T-helper 17 cell (primary cell): ENCODE measurements around the gene SLIT3. TPM values are rescaled to one million over a fixed set of nuclear protein-coding genes. Genes with fewer than 3 reads are reported as not detected.
"Not testable (repeated sequence)": the region's sequence is repeated elsewhere in the genome, so short reads cannot be mapped to it uniquely, and the experiment has no call there.

Experiments
- ATAC-seq: fragments of 150-1000 bp; cut with Tn5 transposase; 2 replicates; pipeline ENCODE4 v1.10.0; 2021; ENCODE audit warnings: mild to moderate bottlenecking, moderate library complexity
- DNase-seq, 3 donors: peaks; one replicate each; pipeline versions ENCODE4 v3.0.0 to v3.0.0-alpha.2; 2020 to 2021
- H3K9me3 ChIP-seq: one replicate; pipeline ENCODE4 v1.7.0; 2013; ENCODE audit warnings: low read length, mild to moderate bottlenecking; ENCODE audit not compliant: control insufficient read depth, poor library complexity, severe bottlenecking
- H3K27ac Mint-ChIP-seq: one replicate; pipeline ENCODE4 v1.8.0; 2022; ENCODE audit warnings: mild to moderate bottlenecking, moderate library complexity, mixed read lengths
- H3K27me3 Mint-ChIP-seq: one replicate; pipeline ENCODE4 v1.8.0; 2022; ENCODE audit warnings: mixed read lengths
- H3K36me3 Mint-ChIP-seq: one replicate; pipeline ENCODE4 v1.8.0; 2022; ENCODE audit warnings: low read depth, mixed read lengths
- H3K4me1 Mint-ChIP-seq: one replicate; pipeline ENCODE4 v1.8.0; 2022; ENCODE audit warnings: mild to moderate bottlenecking, mixed read lengths
- H3K4me3 Mint-ChIP-seq: one replicate; pipeline ENCODE4 v1.8.0; 2022; ENCODE audit warnings: mild to moderate bottlenecking, moderate library complexity, mixed read lengths
- total RNA-seq, 4 donors: library from RNA in 2 of 4; stranded (reverse) in 2 of 4; gene quantifications; one replicate each; pipeline ENCODE4 v1.2.3 and lab custom pipeline; 2022 to 2026

Gene SLIT3
- total RNA-seq, 2 donors from 2014 or later: not detected

DNA sequence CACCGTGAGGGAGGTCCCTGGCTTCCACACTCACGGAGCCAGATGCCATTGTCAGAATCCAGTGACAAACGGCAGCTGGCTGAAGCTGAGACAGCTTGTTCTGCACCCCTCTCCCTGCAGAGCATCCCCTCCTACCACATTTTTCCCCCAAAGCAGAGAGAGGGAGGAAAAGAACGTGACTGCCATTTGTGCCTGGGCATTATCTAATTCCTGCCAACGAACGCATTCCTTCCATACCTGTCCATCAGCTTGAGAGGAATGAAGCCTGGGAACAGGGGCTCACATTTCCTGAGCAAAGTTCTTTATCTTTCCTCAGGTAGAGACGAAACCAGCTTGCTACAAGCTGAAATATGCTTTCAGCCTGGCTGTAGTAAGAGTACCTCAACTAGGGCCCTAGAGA is 175.4 kb downstream of the SLIT3 start:
- Mint-ChIP-seq H3K36me3 (no peaks in the 10 kb centered on the region), H3K4me1 (no peaks in the 10 kb centered on the region), H3K27me3 (peaks cover 19% of the 10 kb centered on the region), H3K4me3 (no peak overlapping the region), H3K27ac (no peak overlapping the region)
- no peaks in the 10 kb centered on the region for H3K9me3 ChIP-seq
- DNase-seq: no peak
- no peak for ATAC-seq

DNA sequence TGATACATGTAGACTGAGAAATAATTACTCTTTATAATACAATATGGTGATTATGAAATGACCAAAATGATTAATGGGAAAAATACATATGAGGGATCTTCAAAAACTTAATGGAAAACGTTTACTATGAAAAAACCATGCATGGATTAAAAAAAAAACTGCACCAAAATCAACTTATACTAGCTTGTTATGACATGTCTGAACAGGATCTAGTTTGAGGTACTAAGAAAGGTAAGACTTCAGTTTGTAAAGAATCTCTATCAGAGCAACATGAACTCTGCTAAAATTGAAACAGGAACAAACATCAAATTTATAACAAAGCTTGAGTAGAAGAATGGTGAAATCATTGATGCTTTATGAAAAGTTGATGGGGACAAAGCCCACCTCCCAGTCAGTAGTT is 178.0 kb downstream of the SLIT3 start:
- H3K27me3 Mint-ChIP-seq: peaks cover 19% of the 10 kb centered on the region
- no peak overlapping the region for H3K4me3 Mint-ChIP-seq
- DNase-seq (no peak), ATAC-seq (no peak)
- no peaks in the 10 kb centered on the region for H3K36me3 Mint-ChIP-seq
- H3K4me1 Mint-ChIP-seq: no peaks in the 10 kb centered on the region
- H3K27ac Mint-ChIP-seq: no peak overlapping the region
- no peaks in the 10 kb centered on the region for H3K9me3 ChIP-seq

DNA sequence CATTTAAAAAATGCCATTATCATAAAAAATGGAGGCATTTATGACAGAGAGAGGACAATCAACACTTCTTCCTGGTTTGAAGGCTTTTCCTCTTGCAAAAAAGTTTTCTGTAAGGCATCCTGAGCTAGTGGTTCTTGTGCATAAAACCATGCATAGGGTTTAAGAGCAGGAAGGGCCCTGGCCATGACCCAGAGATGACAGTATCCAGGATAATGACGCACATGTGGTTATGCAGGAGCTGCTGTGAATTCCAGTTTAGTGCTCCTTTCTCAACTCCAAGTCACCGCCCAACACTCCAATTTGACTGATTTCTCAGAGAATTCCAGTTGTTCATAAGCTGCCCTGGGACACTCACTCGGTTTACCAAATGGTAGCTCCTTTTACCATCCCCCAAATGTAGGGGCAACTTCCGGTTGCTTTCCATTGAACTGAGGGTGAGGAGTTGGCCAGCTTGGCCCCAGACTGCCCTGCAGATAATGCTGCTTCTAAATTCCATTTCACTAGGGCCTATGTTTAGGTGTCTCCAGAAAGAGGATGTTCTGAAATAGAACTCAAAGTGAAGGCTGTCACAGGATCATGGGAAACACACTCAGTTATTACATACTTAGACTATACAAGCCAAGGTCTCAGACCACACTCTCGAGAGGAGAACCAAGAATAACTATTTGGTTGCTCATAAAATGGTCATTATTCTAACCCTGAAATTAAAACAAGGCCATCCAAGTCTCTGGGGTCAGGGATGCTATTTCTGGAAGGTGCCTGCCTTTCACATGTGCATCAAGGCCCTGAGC is 179.1 kb downstream of the SLIT3 start:
- H3K36me3 Mint-ChIP-seq: no peaks in the 10 kb centered on the region

DNA sequence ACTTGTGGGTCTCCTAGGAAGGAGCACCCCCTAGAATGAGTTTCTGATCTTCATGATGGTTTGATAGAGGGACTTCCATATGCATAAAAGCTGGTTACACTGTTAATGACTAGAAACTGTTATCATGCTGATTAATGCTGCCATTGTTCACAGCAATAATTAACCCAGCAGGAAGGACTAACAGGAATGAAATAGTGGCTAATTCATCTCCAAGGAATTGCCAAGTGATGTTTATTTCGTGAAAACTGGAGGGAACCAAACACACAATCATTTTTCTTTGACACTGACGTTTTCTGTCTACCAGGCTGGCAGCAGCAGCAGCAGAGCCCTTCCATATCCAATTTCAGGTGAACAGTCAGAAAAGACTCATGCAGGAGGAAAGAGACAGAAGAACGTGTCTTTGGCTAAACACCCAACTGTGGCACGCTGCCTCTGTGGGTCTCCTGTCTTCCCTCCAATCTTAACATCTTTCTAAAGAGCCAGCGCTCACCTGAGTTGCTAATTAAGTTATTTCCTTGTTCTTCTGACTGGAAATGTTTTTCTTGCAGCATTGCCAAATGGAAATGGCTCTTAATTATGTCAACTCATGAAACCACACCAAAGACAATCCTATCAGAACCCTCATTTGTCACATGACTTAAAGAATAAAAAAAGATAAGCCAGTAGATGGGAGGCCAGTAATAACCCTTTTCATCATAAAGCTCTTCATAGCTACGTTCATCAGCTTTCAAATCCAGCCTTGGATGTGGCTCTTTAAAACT is 181.5 kb downstream of the SLIT3 start:
- no peak overlapping the region for H3K27ac Mint-ChIP-seq
- H3K27me3 Mint-ChIP-seq: peaks cover 6% of the 10 kb centered on the region
- DNase-seq (no peak), ATAC-seq (no peak)
- no peaks in the 10 kb centered on the region for H3K36me3 Mint-ChIP-seq
- no peaks in the 10 kb centered on the region for H3K4me1 Mint-ChIP-seq
- H3K4me3 Mint-ChIP-seq: no peak overlapping the region
- H3K9me3 ChIP-seq: no peaks in the 10 kb centered on the region

More for the DNA sequence above, 179.1 kb downstream of the SLIT3 start:
- no peak overlapping the region for H3K27ac Mint-ChIP-seq
- H3K9me3 ChIP-seq: no peaks in the 10 kb centered on the region
- H3K4me1 Mint-ChIP-seq: no peaks in the 10 kb centered on the region
- DNase-seq (no peak), ATAC-seq (no peak)
- no peak overlapping the region for H3K4me3 Mint-ChIP-seq
- H3K27me3 Mint-ChIP-seq: peaks cover 19% of the 10 kb centered on the region

DNA sequence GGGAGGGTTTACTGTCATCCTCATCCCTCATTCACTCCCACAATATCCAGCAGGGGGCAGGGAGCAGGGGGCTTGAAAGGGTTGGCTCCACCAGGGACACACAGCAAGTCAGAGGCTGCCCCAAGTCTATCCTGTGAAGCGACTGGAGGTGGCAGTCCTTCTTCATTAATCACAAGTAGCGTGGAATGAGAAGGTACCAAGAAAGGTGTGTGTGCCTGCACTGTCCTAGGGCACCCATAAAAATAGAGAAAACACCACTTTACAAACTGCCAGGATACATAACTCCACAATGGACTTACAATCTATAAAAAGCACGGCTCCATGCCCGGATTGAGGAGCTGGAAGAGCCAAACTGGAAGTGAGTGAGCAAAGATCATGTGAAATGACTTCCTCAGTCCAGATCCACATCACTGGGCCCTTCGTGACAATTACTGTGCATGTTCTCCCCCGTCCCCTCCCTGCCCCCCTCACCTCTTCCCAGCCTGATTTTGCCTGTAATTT is 183.9 kb downstream of the SLIT3 start:
- no peak overlapping the region for H3K27ac Mint-ChIP-seq
- no peak overlapping the region for H3K4me3 Mint-ChIP-seq
- no peaks in the 10 kb centered on the region for H3K9me3 ChIP-seq
- no peaks in the 10 kb centered on the region for H3K27me3 Mint-ChIP-seq
- H3K36me3 Mint-ChIP-seq: no peaks in the 10 kb centered on the region
- no peaks in the 10 kb centered on the region for H3K4me1 Mint-ChIP-seq
- ATAC-seq (no peak), DNase-seq (no peak)

DNA sequence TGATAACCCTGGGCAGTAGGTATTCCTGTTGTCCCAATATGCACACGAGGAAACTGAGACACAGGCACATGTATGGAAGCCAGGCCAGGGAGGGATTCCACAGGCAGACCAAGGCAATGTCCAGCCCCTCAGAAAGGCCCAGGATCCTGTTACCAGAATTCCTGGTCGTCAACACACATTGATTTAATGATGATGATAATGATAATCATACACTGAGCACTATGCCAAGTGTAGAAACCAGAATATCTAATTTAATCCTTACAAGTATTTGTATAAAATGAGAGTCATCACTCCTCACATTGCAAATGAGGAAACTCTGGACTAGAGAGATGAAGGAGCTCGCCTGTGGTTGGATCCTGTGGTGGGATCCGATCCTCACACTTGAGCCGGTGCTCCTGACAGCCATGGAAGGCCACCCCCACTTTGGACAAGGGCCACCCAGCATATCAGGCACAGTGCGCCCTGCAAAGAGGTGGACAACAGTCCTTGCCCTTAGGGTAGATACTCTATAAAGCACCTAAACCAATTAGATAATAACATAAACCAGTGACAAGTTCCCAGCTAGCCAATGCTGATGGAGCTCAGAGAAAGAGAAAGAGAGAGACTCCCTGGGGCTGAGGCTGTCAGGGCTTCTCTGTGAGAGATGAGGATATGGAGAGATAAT is 185.3 kb downstream of the SLIT3 start:
- Mint-ChIP-seq H3K27me3 (no peaks in the 10 kb centered on the region), H3K36me3 (no peaks in the 10 kb centered on the region), H3K4me1 (no peaks in the 10 kb centered on the region), H3K4me3 (no peak overlapping the region), H3K27ac (no peak overlapping the region)
- ATAC-seq: no peak
- no peaks in the 10 kb centered on the region for H3K9me3 ChIP-seq
- DNase-seq: no peak

DNA sequence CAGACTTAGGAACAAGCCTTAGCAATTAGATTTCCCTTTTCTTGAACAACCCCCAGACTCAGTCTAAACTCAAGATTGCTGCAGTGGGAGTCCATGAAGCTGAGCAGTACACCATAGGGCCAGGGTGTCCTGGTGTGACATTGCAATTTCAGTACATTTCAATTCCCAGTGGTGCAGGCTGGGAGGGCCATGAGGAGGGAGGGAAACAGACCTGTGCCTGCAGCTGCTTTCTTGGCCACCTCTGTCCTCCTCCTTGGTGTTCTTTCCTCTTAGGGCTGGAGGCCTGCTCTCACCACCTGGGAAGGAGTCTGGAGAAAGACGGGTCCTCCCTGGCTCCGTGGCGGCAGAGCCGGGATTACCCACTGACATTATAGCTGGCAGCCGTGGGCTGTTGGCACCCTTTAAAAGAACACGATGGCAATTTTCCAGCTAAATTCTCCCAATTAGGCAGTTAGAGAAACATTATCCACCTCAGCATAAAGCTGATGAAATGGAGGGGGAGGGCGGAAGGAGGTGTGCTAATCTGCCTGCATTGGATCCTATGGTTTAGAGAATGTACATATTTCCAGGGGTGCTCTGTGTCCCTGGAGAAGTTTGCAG is 186.4 kb downstream of the SLIT3 start:
- Mint-ChIP-seq H3K36me3 (no peaks in the 10 kb centered on the region), H3K27ac (no peak overlapping the region), H3K27me3 (no peaks in the 10 kb centered on the region), H3K4me1 (no peaks in the 10 kb centered on the region), H3K4me3 (no peak overlapping the region)
- H3K9me3 ChIP-seq: no peaks in the 10 kb centered on the region
- no peak for DNase-seq
- no peak for ATAC-seq

DNA sequence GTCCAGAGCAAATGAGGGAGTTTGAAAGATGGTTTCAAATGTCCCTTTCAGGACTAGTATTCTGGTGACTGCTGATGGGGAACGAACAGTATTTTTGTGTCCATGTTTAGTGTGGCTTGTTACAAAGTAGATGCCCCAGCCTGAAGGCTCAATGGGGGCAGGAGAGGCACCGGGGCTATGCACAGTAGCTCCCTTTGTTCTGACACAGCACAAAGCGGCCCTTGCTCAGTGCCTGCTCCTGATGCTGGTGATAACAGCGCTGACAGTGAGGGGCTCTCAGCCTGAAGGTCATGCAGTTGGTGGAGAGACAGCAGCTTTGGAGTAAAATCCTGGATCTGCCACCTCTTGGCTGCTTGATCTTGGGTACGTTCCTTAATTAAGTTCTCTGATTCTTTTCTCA is 188.9 kb downstream of the SLIT3 start:
- DNase-seq (no peak), ATAC-seq (no peak)
- no peaks in the 10 kb centered on the region for H3K9me3 ChIP-seq
- Mint-ChIP-seq H3K4me1 (no peaks in the 10 kb centered on the region), H3K4me3 (no peak overlapping the region), H3K27ac (no peak overlapping the region), H3K27me3 (no peaks in the 10 kb centered on the region), H3K36me3 (no peaks in the 10 kb centered on the region)

DNA sequence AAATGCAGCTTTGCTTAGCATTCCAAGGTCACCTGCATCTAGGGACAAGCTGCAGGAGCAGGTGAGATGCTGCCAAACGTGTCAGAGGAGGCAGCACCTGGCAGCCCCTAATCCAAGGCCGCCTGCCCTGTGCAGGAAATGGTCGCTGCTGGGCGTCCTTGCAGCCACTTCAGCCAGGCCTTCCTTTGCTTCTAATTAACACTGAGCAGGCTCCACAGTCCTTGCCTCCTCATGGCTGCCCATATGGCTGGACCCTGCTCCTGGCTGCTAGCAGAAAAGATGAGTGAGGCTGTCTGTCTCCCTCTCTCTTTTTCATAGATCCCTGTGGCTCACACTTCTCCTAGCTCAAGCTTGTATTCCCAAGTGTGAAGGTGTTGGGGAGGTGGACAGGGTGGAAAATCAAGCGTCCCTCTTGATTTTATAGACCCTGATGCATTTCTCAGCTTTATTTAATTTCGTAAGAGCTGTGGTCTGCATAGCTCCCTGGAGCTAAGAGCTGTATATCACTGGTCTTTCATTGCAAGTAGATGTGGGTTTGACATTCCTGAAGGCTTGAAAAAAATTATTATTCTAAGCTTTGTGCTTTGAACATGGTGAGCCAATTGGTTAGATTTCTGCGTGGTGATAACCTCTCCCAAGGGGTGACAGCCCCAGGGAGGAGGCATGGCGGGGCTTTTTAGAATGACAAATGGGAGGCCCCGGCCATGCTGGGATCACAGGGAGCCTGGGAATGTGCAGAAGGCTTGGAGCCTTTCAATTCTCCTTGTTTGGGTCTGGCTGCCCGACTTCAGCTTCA is 193.8 kb downstream of the SLIT3 start:
- ATAC-seq (no peak), DNase-seq (no peak)
- Mint-ChIP-seq H3K27me3 (peaks cover 6% of the 10 kb centered on the region), H3K27ac (no peak overlapping the region), H3K36me3 (no peaks in the 10 kb centered on the region), H3K4me3 (no peak overlapping the region), H3K4me1 (no peaks in the 10 kb centered on the region)
- no peaks in the 10 kb centered on the region for H3K9me3 ChIP-seq

DNA sequence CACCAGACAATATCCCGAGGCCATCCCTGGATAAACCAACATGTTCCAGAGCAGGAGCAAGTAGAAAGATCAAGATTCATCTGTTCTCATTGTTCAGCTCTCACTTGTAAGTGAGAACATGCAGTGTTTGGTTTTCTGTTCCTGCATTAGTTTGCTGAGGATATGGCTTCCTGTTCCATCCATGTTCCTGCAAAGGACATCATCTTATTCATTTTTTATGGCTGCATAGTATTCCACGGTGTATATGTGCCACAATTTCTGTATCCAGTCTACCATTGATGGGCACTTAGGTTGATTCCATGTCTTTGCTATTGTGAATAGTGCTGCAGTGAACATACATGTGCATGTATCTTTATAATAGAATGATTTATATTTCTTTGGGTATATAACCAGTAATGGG is 195.4 kb downstream of the SLIT3 start:
- H3K27me3 Mint-ChIP-seq, ATAC-seq, DNase-seq, H3K4me1 Mint-ChIP-seq, H3K4me3 Mint-ChIP-seq, H3K9me3 ChIP-seq, H3K27ac Mint-ChIP-seq, H3K36me3 Mint-ChIP-seq: not testable (repeated sequence)

DNA sequence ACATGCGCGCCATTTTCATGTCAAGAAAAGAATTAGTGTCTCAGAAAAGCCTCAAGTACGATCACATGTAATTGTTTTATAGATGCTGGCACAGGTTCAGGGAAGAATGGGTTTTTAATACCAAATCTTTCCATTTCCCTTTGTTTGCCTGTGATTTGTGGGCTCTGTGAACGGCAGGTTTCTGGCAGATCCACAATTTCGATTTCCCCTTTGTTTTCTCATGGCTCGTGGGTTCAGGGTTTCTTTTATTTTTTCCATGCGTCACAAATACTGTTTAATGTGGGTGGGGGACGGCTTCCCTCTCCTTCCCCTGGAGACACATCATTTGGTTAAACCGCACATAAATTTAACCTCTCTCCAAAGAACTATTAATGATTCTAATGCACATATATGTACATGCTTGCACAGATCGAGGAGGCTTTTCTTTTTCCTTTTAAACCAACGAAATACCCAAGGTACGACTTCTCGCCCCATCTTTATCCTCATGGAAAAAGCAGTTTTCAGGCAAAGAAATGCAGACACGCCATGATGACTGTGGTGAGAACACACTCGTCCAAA is 195.9 kb downstream of the SLIT3 start:
- H3K36me3 Mint-ChIP-seq: no peaks in the 10 kb centered on the region
- no peak overlapping the region for H3K27ac Mint-ChIP-seq
- H3K4me3 Mint-ChIP-seq: no peak overlapping the region
- H3K27me3 Mint-ChIP-seq: peaks cover 8% of the 10 kb centered on the region
- H3K4me1 Mint-ChIP-seq: no peaks in the 10 kb centered on the region
- no peaks in the 10 kb centered on the region for H3K9me3 ChIP-seq
- ATAC-seq: no peak
- no peak for DNase-seq

DNA sequence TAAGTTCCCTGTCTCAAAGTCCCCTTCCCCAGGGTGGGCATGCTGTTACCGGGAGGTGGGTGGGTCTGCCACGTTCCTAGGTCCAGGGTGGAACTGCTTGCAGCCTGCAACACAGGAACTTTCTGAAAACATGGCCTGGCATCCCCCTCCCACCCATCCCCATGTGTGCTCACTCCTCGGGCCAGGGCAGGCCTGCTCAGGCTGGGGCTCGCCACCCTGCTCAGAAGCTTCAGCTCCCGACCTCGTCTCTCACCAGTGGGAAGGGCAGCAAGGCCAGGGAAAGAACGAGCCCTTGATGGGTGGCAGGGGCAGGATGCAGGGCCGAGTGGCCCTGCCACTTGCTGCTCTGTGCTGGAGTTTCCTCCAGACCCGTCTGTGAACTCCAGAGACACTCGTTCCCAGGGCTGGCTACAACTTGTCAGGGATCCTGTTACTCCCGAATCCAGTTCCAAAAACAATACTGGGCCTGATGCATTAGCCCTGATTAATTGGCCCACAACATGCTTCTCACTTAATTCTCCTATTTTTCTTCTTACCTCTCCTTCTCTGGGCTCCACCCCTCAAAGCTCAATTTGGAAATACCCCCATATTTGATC is 197.3 kb downstream of the SLIT3 start:
- no peak for DNase-seq
- H3K9me3 ChIP-seq: no peaks in the 10 kb centered on the region
- no peak overlapping the region for H3K27ac Mint-ChIP-seq
- H3K36me3 Mint-ChIP-seq: no peaks in the 10 kb centered on the region
- H3K4me3 Mint-ChIP-seq: no peak overlapping the region
- ATAC-seq: no peak
- peaks cover 18% of the 10 kb centered on the region for H3K27me3 Mint-ChIP-seq
- H3K4me1 Mint-ChIP-seq: no peaks in the 10 kb centered on the region
